B cell (primary cell): Measurements from ENCODE around the gene HAS3. TPM values are rescaled to one million over a fixed set of nuclear protein-coding genes. Genes with fewer than 3 reads are reported as not detected.

Experiments
- ATAC-seq: fragments of 200-7000 bp; cut with Tn5 transposase; one replicate; pipeline ENCODE4 v1.10.0; 2021; ENCODE audit warnings: low read depth, mild to moderate bottlenecking, moderate number of reproducible peaks, moderate library complexity
- CTCF ChIA-PET: fragments of 350-600 bp; sonication (Branson Sonifier 250); formaldehyde crosslinking; loops from one replicate; lab custom pipeline; 2021; ENCODE audit warnings: antibody characterized with exemption, inconsistent platforms; lab: Charles Lee
- POLR2A ChIA-PET: fragments of 350-600 bp; sonication (Branson Sonifier 250); formaldehyde crosslinking; loops from one replicate; lab custom pipeline; 2021; ENCODE audit warnings: antibody characterized with exemption; lab: Charles Lee
- DNase-seq: peaks from one replicate; pipeline ENCODE4 v3.0.0; 2013
- H2AFZ ChIP-seq: 2 replicates; pipeline ENCODE4 v1.6.1; 2012; ENCODE audit warnings: mild to moderate bottlenecking, low read depth, low read length; ENCODE audit not compliant: insufficient read depth, poor library complexity, severe bottlenecking
- H3K27ac ChIP-seq, 2 donors: 1 replicate in 1 of 2; 2 replicates in 1 of 2; pipeline ENCODE4 v1.5.1; 2012 to 2013; ENCODE audit warnings: low read length in 2 of 2, mild to moderate bottlenecking in 2 of 2, moderate library complexity in 1 of 2
- H3K27me3 ChIP-seq, 4 experiments: fragments of 200-600 bp in 1 of 4; sonication (generic) in 1 of 4; replicated peaks in 1 of 4; 1 replicate in 2 of 4; 2 replicates in 2 of 4; pipeline versions ENCODE4 v1.6.1 to v1.7.0; 2013 to 2016; ENCODE audit warnings: low read length in 3 of 4, mild to moderate bottlenecking in 2 of 4, mixed read lengths in 1 of 4, moderate library complexity in 1 of 4; ENCODE audit not compliant: insufficient read depth in 4 of 4, control insufficient read depth in 3 of 4; ENCODE audit errors: control extremely low read depth in 1 of 4
- H3K36me3 ChIP-seq, 2 experiments: replicated peaks in 1 of 2; 1 replicate in 1 of 2; 2 replicates in 1 of 2; pipeline versions ENCODE4 v1.6.1 to v1.7.1; 2013; ENCODE audit warnings: low read length in 1 of 2; ENCODE audit not compliant: insufficient read depth in 2 of 2, control insufficient read depth in 1 of 2; ENCODE audit errors: control extremely low read depth in 1 of 2, extremely low read depth in 1 of 2
- H3K4me1 ChIP-seq, 2 donors: fragments of 200-600 bp in 1 of 2; sonication (generic) in 1 of 2; 1 replicate in 1 of 2; 2 replicates in 1 of 2; pipeline versions ENCODE4 v1.5.1 to v1.6.1; 2013 to 2017; ENCODE audit warnings: low read length in 2 of 2; ENCODE audit not compliant: control insufficient read depth in 2 of 2, insufficient read depth in 2 of 2
- H3K4me2 ChIP-seq: replicated peaks from 2 replicates; pipeline ENCODE3; 2012; ENCODE audit warnings: mild to moderate bottlenecking, low read depth, low read length; ENCODE audit not compliant: poor library complexity, severe bottlenecking
- H3K4me3 ChIP-seq, 5 experiments: fragments of 200-600 bp in 1 of 5; sonication (generic) in 1 of 5; 1 replicate in 3 of 5; 2 replicates in 2 of 5; pipeline versions ENCODE4 v1.5.1 to v1.7.0; 2011 to 2016; ENCODE audit warnings: low read length in 4 of 5, mild to moderate bottlenecking in 4 of 5, low read depth in 2 of 5, control low read depth in 1 of 5, moderate library complexity in 1 of 5; ENCODE audit not compliant: insufficient read depth in 1 of 5; ENCODE audit errors: control extremely low read depth in 1 of 5, extremely low read depth in 1 of 5
- H3K79me2 ChIP-seq: fragments of 200-600 bp; sonication (generic); one replicate; pipeline ENCODE4 v1.6.0; 2016; ENCODE audit warnings: low read length; ENCODE audit not compliant: control insufficient read depth, insufficient read depth
- H3K9ac ChIP-seq: fragments of 200-600 bp; sonication (generic); 2 replicates; pipeline ENCODE4 v1.6.1; 2017; ENCODE audit warnings: mild to moderate bottlenecking, low read length, moderate library complexity
- H3K9me3 ChIP-seq, 3 donors: one replicate each; pipeline versions ENCODE4 v1.6.1 to v1.7.1; 2013; ENCODE audit warnings: low read length in 2 of 3; ENCODE audit not compliant: control insufficient read depth in 2 of 3, insufficient read depth in 1 of 3; ENCODE audit errors: control extremely low read depth in 1 of 3
- H4K20me1 ChIP-seq: 2 replicates; pipeline ENCODE4 v1.6.0; 2012; ENCODE audit warnings: mild to moderate bottlenecking, low read length; ENCODE audit not compliant: insufficient read depth, control insufficient read depth, poor library complexity, severe bottlenecking
- H3K27ac Mint-ChIP-seq: one replicate; pipeline ENCODE4 v1.8.0; 2021; ENCODE audit warnings: mixed read lengths
- H3K27me3 Mint-ChIP-seq: one replicate; pipeline ENCODE4 v1.8.0; 2021; ENCODE audit warnings: mixed read lengths
- H3K4me1 Mint-ChIP-seq: one replicate; pipeline ENCODE4 v1.8.0; 2021; ENCODE audit warnings: mixed read lengths
- H3K4me3 Mint-ChIP-seq: one replicate; pipeline ENCODE4 v1.8.0; 2021; ENCODE audit warnings: mixed read lengths
- H3K9me3 Mint-ChIP-seq: one replicate; pipeline ENCODE4 v1.8.0; 2022; ENCODE audit warnings: mixed read lengths; ENCODE audit not compliant: insufficient read depth
- EZH2 ChIP-seq: IDR thresholded peaks from 2 replicates; pipeline ENCODE4 v1.6.1; 2012; ENCODE audit warnings: borderline replicate concordance, low read depth, mild to moderate bottlenecking, moderate library complexity, low read length; ENCODE audit not compliant: insufficient read depth, poor library complexity, severe bottlenecking
- WGBS: methylation state at CpG from one replicate; pipeline ENCODE4 v1.1.5; 2013; ENCODE audit warnings: missing lambda C conversion rate; ENCODE audit not compliant: insufficient coverage; 5-methylcytosine and 5-hydroxymethylcytosine counted together
- intact Hi-C: fragments of 100-400 bp; cut with micrococcal nuclease; formaldehyde crosslinking; loops from one replicate; pipeline ENCODE4 v1.10.0; 2022
- polyA plus RNA-seq: library from polyadenylated mRNA; depleted of rRNA; stranded (reverse); fragments of >200 nt; gene quantifications from 2 replicates; pipeline ENCODE4 v1.2.3, GENCODE V29; 2012
- total RNA-seq, 2 donors: library from RNA; stranded (reverse); fragments of 120-200 nt in 1 of 2; gene quantifications; 1 replicate in 1 of 2; 2 replicates in 1 of 2; pipeline versions ENCODE4 v1.2.3 to v1.2.4, GENCODE V29; 2013 to 2022
- TF ChIP-seq, protein P1 (sequence below): fragments of 200-600 bp; IDR thresholded peaks from one replicate; pipeline ENCODE4 v1.8.0; 2022; ENCODE audit warnings: antibody characterized with exemption, mild to moderate bottlenecking

Gene HAS3
- total and polyA plus RNA-seq, 2 donors (not counting 1 experiment from before 2014, with no cell fraction given): 1.4 to 2.6 TPM

DNA sequence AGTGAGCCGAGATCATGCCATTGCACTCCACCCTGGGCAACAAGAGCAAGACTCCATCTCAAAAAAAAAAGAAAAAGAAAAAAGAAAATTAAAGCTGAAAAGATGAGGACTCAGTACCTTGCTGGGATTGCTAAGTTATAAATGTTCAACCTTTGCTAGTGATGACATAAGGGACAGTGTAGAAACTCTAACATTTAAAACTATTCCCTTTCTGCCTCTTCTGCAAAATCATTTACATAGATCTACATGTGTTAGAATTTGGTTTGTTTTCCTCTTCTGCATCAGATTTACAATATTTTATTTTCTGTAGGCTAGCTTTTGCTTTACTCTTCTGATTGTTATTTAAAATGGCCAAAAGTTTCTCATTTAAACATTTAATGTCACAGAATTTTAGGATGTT lies 49.5 kb upstream of the HAS3 start:
- Mint-ChIP-seq H3K27ac (no peak overlapping the region), H3K9me3 (no peaks in the 10 kb centered on the region), H3K27me3 (no peaks in the 10 kb centered on the region), H3K4me3 (no peak overlapping the region), H3K4me1 (no peaks in the 10 kb centered on the region)
- H4K20me1 ChIP-seq: no peaks in the 10 kb centered on the region
- no peak overlapping the region for H3K9ac ChIP-seq
- H3K4me1 ChIP-seq: no peaks in the 10 kb centered on the region
- H3K4me3 ChIP-seq: no peak overlapping the region
- no peaks in the 10 kb centered on the region for H3K79me2 ChIP-seq
- H3K9me3 ChIP-seq: no peaks in the 10 kb centered on the region
- no peaks in the 10 kb centered on the region for H3K36me3 ChIP-seq
- DNase-seq (no peak), ATAC-seq (no peak)
- POLR2A ChIA-PET: no interaction called here
- WGBS: no CpG with 5 or more reads among the region's 1 CpG
- no peak overlapping the region for H2AFZ ChIP-seq
- no peak overlapping the region for H3K4me2 ChIP-seq
- TF ChIP-seq, protein P1, sequence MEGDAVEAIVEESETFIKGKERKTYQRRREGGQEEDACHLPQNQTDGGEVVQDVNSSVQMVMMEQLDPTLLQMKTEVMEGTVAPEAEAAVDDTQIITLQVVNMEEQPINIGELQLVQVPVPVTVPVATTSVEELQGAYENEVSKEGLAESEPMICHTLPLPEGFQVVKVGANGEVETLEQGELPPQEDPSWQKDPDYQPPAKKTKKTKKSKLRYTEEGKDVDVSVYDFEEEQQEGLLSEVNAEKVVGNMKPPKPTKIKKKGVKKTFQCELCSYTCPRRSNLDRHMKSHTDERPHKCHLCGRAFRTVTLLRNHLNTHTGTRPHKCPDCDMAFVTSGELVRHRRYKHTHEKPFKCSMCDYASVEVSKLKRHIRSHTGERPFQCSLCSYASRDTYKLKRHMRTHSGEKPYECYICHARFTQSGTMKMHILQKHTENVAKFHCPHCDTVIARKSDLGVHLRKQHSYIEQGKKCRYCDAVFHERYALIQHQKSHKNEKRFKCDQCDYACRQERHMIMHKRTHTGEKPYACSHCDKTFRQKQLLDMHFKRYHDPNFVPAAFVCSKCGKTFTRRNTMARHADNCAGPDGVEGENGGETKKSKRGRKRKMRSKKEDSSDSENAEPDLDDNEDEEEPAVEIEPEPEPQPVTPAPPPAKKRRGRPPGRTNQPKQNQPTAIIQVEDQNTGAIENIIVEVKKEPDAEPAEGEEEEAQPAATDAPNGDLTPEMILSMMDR: no peak
- TF ChIP-seq EZH2: no peak
- CTCF ChIA-PET: no interaction called here
- intact Hi-C loops: no loop called here
- H3K27me3 ChIP-seq: no peaks in the 10 kb centered on the region
- H3K27ac ChIP-seq: no peak overlapping the region

DNA sequence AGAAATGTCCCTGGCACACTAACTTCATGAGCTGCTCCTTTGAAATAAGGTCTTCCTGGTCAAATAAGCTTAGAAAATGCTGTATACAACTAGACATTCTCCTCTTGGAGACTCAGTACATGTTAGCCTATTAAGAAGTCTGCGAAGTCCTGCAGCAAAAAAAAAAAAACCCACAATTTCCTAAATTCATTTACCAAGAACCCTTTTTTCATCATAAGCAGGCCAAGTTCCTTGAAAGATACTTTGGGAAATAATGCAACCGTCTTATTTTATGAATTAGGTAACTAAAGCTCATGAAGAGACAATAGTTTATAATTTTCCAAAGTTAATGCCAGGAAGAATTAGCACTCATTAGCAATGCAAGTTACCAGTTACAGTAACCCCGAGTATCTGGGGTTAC lies 49.0 kb upstream of the HAS3 start:
- Histone ChIP-seq H3K27ac (no peak overlapping the region), H3K27me3 (no peaks in the 10 kb centered on the region), H3K9ac (no peak overlapping the region), H3K79me2 (no peaks in the 10 kb centered on the region), H3K36me3 (no peaks in the 10 kb centered on the region), H3K4me2 (no peak overlapping the region), H3K4me1 (no peaks in the 10 kb centered on the region), H4K20me1 (no peaks in the 10 kb centered on the region), H3K4me3 (no peak overlapping the region), H2AFZ (no peak overlapping the region), H3K9me3 (no peaks in the 10 kb centered on the region)
- no peaks in the 10 kb centered on the region for H3K9me3 Mint-ChIP-seq
- intact Hi-C loops: no loop called here
- no peak overlapping the region for H3K27ac Mint-ChIP-seq
- H3K4me1 Mint-ChIP-seq: no peaks in the 10 kb centered on the region
- TF ChIP-seq EZH2: no peak
- TF ChIP-seq, protein P1: no peak
- 83% methylated on average over 1 of the region's 3 CpGs for WGBS
- CTCF ChIA-PET: no interaction called here
- POLR2A ChIA-PET: no interaction called here
- DNase-seq (no peak), ATAC-seq (no peak)
- no peak overlapping the region for H3K4me3 Mint-ChIP-seq
- H3K27me3 Mint-ChIP-seq: no peaks in the 10 kb centered on the region
